SU-DHL-6 (cell line): ENCODE data around the gene CLDN9.

Source experiments
- CTCF ChIP-seq: fragments of 200-600 bp; sonication (generic); IDR thresholded peaks from one replicate; pipeline ENCODE4 v1.5.1; 2017; ENCODE audit warnings: antibody characterized with exemption, mild to moderate bottlenecking, low read length, moderate library complexity; ENCODE audit not compliant: insufficient read depth, poor library complexity, severe bottlenecking
- EZH2phosphoT487 ChIP-seq: fragments of 200-600 bp; sonication (generic), shearing (Covaris generic); conservative IDR thresholded peaks from 2 replicates; pipeline ENCODE4 v1.6.1; 2018; ENCODE audit warnings: mild to moderate bottlenecking, antibody characterized with exemption, low read length, moderate library complexity, mixed read lengths

DNA sequence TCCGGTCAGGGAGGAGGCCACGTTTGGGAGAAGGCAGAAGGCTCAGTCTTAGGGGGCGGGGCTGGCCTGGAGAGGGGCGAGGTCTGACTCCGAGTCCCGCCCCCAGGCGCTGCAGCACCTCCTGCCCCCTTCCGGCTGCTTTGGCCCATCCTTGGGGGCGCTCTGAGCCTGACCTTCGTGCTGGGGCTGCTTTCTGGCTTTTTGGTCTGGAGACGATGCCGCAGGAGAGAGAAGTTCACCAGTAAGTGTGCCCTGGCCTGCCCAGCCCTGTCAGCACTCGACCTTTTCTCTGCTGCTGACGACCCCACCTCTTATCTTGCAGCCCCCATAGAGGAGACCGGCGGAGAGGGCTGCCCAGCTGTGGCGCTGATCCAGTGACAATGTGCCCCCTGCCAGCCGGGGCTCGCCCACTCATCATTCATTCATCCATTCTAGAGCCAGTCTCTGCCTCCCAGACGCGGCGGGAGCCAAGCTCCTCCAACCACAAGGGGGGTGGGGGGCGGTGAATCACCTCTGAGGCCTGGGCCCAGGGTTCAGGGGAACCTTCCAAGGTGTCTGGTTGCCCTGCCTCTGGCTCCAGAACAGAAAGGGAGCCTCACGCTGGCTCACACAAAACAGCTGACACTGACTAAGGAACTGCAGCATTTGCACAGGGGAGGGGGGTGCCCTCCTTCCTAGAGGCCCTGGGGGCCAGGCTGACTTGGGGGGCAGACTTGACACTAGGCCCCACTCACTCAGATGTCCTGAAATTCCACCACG is 8.9 kb downstream of the CLDN9 start:
- peak; percentile 42 for TF ChIP-seq CTCF
- no peak for TF ChIP-seq EZH2phosphoT487
